Measurements from ENCODE around the gene LAMA1. TPM values are rescaled to one million over a fixed set of nuclear protein-coding genes. Genes with fewer than 3 reads are reported as not detected.
"Not testable (repeated sequence)": the region's sequence is repeated elsewhere in the genome, so short reads cannot be mapped to it uniquely, and the experiment has no call there.

The LAMA1 gene
- total RNA-seq, 2 experiments from 2014 or later: not detected

GRCh38 chr18:6956495-6956894, 161.1 kb downstream of the LAMA1 start:
- ChIA-PET POLR2A (no interaction called here), CTCF (no interaction called here)

- CTCF ChIA-PET: no interaction called here
- POLR2A ChIA-PET: no interaction called here
Observed at GRCh38 chr18:6955304-6955703, 162.3 kb downstream of the LAMA1 start.

DNA sequence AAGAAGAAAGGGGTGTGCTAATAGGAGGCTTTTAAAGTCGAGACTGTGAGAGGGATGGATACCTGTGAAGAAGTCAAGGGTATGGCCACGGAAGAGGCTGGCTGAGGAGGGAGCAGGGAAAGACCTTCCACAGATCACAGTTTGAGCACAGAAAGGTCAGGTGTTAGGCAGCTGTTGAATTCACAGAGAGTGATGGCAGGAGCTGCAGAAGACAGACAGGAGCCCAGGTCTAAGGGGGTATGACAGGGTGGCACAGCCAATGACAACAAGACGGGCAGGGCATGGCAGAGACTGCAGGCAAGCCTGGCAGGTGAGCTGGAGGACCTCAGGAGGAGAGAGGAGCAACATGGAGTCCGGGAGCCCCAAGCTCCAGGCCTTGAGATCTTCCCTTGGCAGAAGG, 163.1 kb downstream of the LAMA1 start:
- ChIA-PET POLR2A (no interaction called here), CTCF (no interaction called here)

DNA sequence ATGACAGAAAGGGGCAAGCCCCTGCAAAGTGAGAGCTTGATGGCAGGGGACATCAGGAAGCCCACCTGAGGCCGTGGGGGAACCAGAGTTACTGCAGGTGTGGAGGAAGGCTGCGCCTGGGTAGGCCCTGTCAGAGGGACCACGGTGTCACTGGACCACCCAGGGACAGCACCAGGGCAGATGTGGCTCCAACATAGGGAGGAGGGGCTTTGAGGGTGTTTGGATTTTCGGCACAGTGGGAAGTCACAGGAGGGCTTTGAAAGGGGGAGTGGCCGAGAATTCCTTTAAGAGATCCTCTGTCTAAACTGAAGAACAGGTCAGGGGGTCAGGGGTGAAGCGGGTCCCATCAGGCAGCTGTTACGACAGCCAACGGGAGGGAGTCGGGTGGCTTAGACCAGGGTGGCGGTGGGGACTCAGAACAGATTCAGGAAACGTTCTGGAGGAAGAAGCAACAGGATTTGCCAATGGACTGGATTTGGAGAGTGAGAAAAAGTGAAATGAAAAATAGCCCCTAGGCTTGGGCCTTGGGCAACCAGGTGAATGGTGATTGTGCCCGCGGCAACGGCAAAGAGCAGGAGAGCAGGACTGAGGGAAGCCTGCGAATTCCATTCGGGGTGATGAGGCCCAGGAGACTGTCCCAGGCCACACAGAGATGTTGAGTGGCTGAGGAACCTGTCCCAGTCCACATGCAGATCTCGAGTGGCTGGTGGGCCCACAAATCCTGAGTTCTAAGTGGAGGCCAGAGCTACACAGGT, 166.1 kb downstream of the LAMA1 start:
- ChIA-PET CTCF (no interaction called here), POLR2A (no interaction called here)

- CTCF ChIA-PET: no interaction called here
- POLR2A ChIA-PET: no interaction called here
Observed at GRCh38 chr18:6950641-6951040, 167.0 kb downstream of the LAMA1 start.

- CTCF ChIA-PET: no interaction called here
- POLR2A ChIA-PET: no interaction called here
Observed at GRCh38 chr18:6949800-6950586, 167.6 kb downstream of the LAMA1 start.

GRCh38 chr18:6948281-6949055, 169.1 kb downstream of the LAMA1 start:
- CTCF ChIA-PET: no interaction called here
- POLR2A ChIA-PET: no interaction called here

GRCh38 chr18:6947338-6948030, 170.1 kb downstream of the LAMA1 start:
- ChIA-PET CTCF (no interaction called here), POLR2A (no interaction called here)

DNA sequence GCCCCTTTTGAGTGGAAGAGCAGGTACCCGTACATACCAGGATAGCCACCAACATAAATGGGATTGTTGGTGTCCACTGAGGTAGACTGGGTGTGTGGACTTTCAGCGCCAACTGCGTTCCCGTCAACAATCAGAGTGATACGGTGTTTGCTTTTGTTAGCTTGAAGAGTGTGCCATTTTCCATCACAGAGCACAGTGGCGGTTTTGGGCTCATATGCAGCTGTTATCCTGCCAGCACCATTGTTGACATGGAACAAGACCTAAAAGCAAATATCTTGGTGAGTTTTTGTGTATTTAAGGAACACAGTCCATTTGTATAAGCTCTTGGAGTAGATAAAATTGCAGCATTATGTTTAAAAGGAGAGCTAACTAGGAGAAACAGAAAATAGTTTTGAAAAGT, 174.5 kb downstream of the LAMA1 start:
- POLR2A ChIA-PET: no interaction called here
- CTCF ChIA-PET: no interaction called here

- CTCF ChIA-PET: no interaction called here
- POLR2A ChIA-PET: no interaction called here
Observed at GRCh38 chr18:6942742-6943141, 174.9 kb downstream of the LAMA1 start.

DNA sequence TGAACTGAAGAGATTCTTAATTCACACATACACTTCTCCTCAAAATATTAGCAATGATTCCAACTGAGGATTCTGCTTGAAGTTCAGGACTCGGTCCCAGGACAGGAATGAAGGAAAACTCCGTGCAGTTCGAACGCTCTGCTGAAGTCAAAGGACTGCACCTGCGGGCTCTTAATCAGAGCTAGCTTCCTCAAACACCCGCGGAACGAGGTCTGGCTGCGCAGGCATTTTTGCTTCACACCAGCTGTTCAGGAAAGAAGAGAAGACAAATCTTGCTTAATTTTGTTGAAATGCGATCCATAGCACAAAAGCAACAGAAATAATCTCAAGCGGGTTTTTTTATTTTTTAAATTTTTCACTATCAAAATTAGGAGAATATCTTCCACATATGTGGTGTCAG, 175.6 kb downstream of the LAMA1 start:
- ChIA-PET POLR2A (no interaction called here), CTCF (no interaction called here)

DNA sequence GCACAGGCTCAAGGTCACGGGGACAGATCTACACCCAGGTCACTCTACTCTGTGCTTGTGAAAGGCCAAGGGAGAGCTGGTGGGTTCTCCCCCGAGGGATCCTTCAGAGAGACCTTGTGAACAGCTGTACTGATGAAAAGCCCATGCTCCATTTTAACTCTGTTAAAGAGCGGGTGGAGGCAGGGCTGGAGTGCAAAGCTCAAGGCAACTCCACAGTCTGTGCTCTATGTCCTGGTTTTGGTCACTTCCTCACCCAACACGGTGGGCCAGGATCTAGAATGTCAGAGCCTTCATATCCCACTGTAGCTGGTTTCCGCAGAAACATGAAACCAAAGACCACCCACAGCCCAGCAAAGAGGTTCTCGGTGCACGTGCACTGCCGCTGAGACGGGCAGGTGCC, 177.1 kb downstream of the LAMA1 start:
- CTCF ChIA-PET: no interaction called here
- POLR2A ChIA-PET: no interaction called here

DNA sequence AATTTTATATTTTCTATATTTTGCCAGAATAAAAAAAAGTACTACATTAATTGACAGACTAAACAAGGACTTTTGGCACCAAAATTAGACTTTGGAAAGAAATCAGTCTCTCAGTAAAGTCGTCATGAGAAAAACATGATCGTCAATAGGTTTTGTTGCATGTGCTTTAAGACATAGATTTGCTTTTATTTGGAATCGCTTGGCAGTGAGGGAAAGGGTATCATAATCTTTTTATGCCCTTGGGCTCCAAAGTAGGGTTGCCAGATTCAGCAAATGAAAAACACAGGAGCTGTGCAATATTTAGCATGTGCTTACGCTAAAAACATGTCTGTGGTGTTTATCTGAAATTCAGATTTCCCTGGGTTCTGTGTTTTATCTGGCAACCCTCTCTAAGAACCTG, 177.6 kb downstream of the LAMA1 start:
- CTCF ChIA-PET: no interaction called here
- POLR2A ChIA-PET: no interaction called here

GRCh38 chr18:6938403-6938802, 179.2 kb downstream of the LAMA1 start:
- POLR2A ChIA-PET: not testable (repeated sequence)

GRCh38 chr18:6938003-6938402, 179.6 kb downstream of the LAMA1 start:
- CTCF ChIA-PET: no interaction called here
- POLR2A ChIA-PET: no interaction called here

More at GRCh38 chr18:6938403-6938802, 179.2 kb downstream of the LAMA1 start:
- CTCF ChIA-PET: not testable (repeated sequence)

DNA sequence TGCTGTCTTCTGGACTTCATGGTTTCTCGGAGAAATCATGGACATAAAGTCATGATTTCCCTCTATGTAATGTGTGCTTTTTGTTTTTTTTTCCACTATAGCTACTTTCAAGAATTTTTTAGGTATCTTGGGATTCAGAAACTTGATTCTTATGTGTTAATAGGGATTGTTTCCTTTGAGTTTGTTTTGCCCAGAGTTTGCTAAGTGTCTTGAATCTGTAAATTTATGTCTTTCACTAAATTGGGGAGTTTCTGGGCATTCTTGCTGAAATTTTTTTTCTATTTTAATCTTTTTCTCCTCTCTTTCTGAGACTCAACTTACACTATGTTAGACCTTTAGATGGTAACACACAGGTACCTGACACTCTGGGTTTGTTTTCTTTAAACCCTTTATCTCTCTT, 182.7 kb downstream of the LAMA1 start:
- POLR2A ChIA-PET: no interaction called here
- CTCF ChIA-PET: no interaction called here

DNA sequence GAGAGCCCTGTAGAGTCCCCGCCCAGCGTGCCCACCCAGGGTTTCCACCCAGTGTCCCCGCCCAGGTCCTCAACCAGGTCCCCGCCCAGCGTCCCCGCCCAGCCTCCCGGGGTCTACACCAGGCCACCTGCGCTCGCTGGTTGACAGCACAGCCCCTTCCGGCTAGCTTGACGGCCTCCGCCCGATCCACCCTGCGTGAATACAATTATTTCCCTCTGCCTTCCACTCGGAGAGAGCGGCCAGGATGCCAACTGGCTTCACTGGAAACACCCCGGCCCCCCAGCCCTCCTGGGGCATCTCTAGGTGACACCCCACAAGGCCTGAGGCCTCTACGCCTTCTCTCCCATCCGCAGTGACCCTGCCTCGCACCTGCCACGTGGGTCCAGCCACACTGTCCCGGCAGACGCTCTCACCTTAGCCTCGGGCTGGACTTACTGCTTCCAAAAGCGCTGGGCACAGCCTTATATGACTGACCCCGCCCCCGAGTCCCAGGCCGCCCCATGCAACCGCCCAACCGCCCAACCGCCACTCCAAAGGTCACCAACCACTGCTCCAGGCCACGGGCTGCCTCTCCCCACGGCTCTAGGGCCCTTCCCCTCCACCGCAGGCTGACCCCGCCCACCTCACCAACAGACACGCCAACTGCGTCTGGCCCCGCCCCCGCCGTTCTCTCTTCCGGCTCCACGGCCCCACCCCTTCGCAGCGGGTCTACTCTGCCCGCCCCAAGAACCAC, 188.1 kb downstream of the LAMA1 start:
- ChIA-PET CTCF (no interaction called here), POLR2A (no interaction called here)

DNA sequence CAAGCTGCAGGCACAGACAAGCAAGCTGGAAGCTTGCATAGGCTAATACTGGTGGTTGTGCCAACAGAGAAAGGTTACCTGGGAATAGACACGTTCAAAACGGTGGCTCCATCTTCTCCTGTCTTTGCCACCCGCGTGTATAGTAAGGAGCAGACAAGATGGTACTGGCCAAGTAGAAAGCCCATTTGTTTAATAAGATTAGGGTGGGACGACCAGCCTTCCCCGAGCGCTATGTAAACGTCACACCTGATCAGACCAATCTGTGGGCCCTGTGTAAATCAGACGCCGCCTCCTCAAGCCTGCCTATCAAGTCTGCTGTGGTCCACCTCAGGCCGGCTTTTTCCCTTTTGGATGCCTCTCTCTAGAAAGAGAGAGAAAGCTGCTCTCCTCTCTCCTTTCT, 189.2 kb downstream of the LAMA1 start:
- CTCF ChIA-PET: no interaction called here
- POLR2A ChIA-PET: no interaction called here

GRCh38 chr18:6927153-6927552, 190.4 kb downstream of the LAMA1 start:
- CTCF ChIA-PET: no interaction called here
- POLR2A ChIA-PET: no interaction called here

DNA sequence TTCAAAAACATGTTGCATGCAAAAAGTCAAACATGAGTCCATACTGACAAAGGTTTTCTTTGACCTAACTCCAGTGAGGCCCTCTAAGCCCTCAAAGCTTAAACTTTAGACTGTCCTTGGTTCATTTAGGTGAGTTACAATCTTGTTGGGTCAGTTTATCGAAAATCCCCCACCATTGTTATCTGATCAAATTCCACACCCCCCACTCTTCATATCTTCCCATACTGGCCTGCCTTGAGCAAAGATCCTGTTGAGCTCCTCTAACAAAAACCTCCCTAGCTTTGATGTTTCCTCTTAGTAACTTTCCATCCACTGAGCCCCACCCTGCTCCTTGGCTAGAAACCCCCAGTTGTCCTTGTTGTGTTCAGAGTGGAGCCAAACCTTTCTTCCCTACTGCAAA, 194.4 kb downstream of the LAMA1 start:
- POLR2A ChIA-PET: no interaction called here
- CTCF ChIA-PET: no interaction called here

Measured in activated CD8-positive, alpha-beta memory T cell treated with anti-CD3 and anti-CD28 coated beads for 36 hours (primary cell).